ENCODE data around the gene MRPL41.
"Not testable (repeated sequence)": the region's sequence is repeated elsewhere in the genome, so short reads cannot be mapped to it uniquely, and the experiment has no call there.

The MRPL41 gene

GRCh38 chr9:137552022-137552768 lies 516 bp downstream of the MRPL41 start:
- no peaks in the 10 kb centered on the region for H3K36me3 ChIP-seq (ENCODE audit: insufficient read depth)
- no peak overlapping the region for H3K4me2 ChIP-seq
- no peak for TF ChIP-seq CTCF (conservative IDR thresholded peaks at IDR 0.05; ENCODE audit: low read depth, low read length)
- H3K79me2 ChIP-seq (ENCODE audit: insufficient read depth, low read depth): no peaks in the 10 kb centered on the region
- no peak overlapping the region for H3K27ac ChIP-seq
- H2AFZ ChIP-seq (ENCODE audit: low read depth): no peak overlapping the region
- no peak overlapping the region for H3K4me3 ChIP-seq (IDR thresholded peaks at IDR 0.05; ENCODE audit: insufficient read depth, low read depth, low read length)
- no peak overlapping the region for H3K9ac ChIP-seq
- no peaks in the 10 kb centered on the region for H3K27me3 ChIP-seq (ENCODE audit: insufficient read depth, low read depth)
- H4K20me1 ChIP-seq (ENCODE audit: insufficient read depth): no peaks in the 10 kb centered on the region
- H3K4me1 ChIP-seq (ENCODE audit: low read depth, poor library complexity, severe bottlenecking): peaks cover 4% of the 10 kb centered on the region

- H3K4me3 ChIP-seq (IDR thresholded peaks at IDR 0.05; ENCODE audit: insufficient read depth, low read depth, low read length); H3K36me3 ChIP-seq (ENCODE audit: insufficient read depth); H3K4me2 ChIP-seq; H3K4me1 ChIP-seq (ENCODE audit: low read depth, poor library complexity, severe bottlenecking); H3K27me3 ChIP-seq (ENCODE audit: insufficient read depth, low read depth); H3K27ac ChIP-seq; H4K20me1 ChIP-seq (ENCODE audit: insufficient read depth); H3K79me2 ChIP-seq (ENCODE audit: insufficient read depth, low read depth); H2AFZ ChIP-seq (ENCODE audit: low read depth); H3K9ac ChIP-seq: not testable (repeated sequence)
Measured at GRCh38 chr9:137553654-137554053, 2.0 kb downstream of the MRPL41 start.

GRCh38 chr9:137554349-137554748 lies 2.7 kb downstream of the MRPL41 start:
- H3K4me3 ChIP-seq (IDR thresholded peaks at IDR 0.05; ENCODE audit: insufficient read depth, low read depth, low read length): no peak overlapping the region
- H3K4me2 ChIP-seq: no peak overlapping the region
- H3K9ac ChIP-seq: no peak overlapping the region
- no peak for TF ChIP-seq CTCF (conservative IDR thresholded peaks at IDR 0.05; ENCODE audit: low read depth, low read length)
- no peaks in the 10 kb centered on the region for H3K27me3 ChIP-seq (ENCODE audit: insufficient read depth, low read depth)
- H4K20me1 ChIP-seq (ENCODE audit: insufficient read depth): no peaks in the 10 kb centered on the region
- no peaks in the 10 kb centered on the region for H3K79me2 ChIP-seq (ENCODE audit: insufficient read depth, low read depth)
- H3K4me1 ChIP-seq (ENCODE audit: low read depth, poor library complexity, severe bottlenecking): peaks cover 4% of the 10 kb centered on the region
- H2AFZ ChIP-seq (ENCODE audit: low read depth): no peak overlapping the region
- no peak overlapping the region for H3K27ac ChIP-seq
- no peaks in the 10 kb centered on the region for H3K36me3 ChIP-seq (ENCODE audit: insufficient read depth)

- Histone ChIP-seq H2AFZ (ENCODE audit: low read depth) (no peak overlapping the region), H3K36me3 (ENCODE audit: insufficient read depth) (no peaks in the 10 kb centered on the region), H3K27me3 (ENCODE audit: insufficient read depth, low read depth) (no peaks in the 10 kb centered on the region), H3K79me2 (ENCODE audit: insufficient read depth, low read depth) (no peaks in the 10 kb centered on the region), H3K27ac (no peak overlapping the region), H4K20me1 (ENCODE audit: insufficient read depth) (no peaks in the 10 kb centered on the region), H3K4me1 (ENCODE audit: low read depth, poor library complexity, severe bottlenecking) (no peaks in the 10 kb centered on the region), H3K4me3 (IDR thresholded peaks at IDR 0.05; ENCODE audit: insufficient read depth, low read depth, low read length) (no peak overlapping the region), H3K4me2 (no peak overlapping the region), H3K9ac (no peak overlapping the region)
- TF ChIP-seq CTCF (conservative IDR thresholded peaks at IDR 0.05; ENCODE audit: low read depth, low read length): no peak
Measured at GRCh38 chr9:137555179-137555578, 3.5 kb downstream of the MRPL41 start.

- no peak overlapping the region for H3K9ac ChIP-seq
- no peak overlapping the region for H2AFZ ChIP-seq (ENCODE audit: low read depth)
- H3K4me3 ChIP-seq (IDR thresholded peaks at IDR 0.05; ENCODE audit: insufficient read depth, low read depth, low read length): no peak overlapping the region
- H3K27ac ChIP-seq: no peak overlapping the region
- no peaks in the 10 kb centered on the region for H3K4me1 ChIP-seq (ENCODE audit: low read depth, poor library complexity, severe bottlenecking)
- H3K36me3 ChIP-seq (ENCODE audit: insufficient read depth): no peaks in the 10 kb centered on the region
- H3K4me2 ChIP-seq: no peak overlapping the region
- H4K20me1 ChIP-seq (ENCODE audit: insufficient read depth): no peaks in the 10 kb centered on the region
- TF ChIP-seq CTCF (conservative IDR thresholded peaks at IDR 0.05; ENCODE audit: low read depth, low read length): no peak
- H3K27me3 ChIP-seq (ENCODE audit: insufficient read depth, low read depth): no peaks in the 10 kb centered on the region
- H3K79me2 ChIP-seq (ENCODE audit: insufficient read depth, low read depth): no peaks in the 10 kb centered on the region
Measured at GRCh38 chr9:137556069-137556838, 4.6 kb downstream of the MRPL41 start.

All from KMS-11 (cell line).